GM21447 (cell line): ENCODE data around the gene HS6ST1.

Experiments
- ATAC-seq: cut with Tn5 transposase; IDR thresholded peaks from one replicate; pipeline ENCODE4 v1.9.1; 2021; ENCODE audit not compliant: unreplicated experiment

Gene HS6ST1

DNA sequence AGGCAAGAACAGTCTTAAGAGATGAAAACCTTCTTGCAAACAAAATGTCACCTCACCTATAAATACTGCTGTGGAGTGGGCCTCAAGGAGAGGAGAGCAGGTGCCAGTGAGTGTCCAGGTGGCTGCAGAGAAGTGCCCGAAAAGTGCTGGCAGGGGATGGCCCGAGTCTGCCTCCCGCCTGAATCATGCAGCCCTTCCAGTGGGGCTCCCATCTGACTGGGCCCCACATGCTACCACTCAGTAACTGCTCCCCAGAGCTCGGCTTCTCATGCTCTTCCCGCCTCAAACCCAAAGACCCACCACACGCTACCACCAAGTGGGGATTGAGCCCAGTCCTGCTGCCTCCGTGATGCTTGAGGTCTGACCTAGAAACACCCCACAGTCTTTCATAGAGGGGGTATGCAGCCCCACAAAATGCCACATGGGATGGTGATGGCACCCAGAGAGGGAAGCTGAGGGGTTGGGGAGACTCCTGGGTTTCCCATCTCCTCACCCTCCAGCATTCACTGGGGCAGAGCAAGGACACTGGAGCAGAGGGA lies 7.4 kb downstream of the HS6ST1 start:
- ATAC-seq, result no peak

DNA sequence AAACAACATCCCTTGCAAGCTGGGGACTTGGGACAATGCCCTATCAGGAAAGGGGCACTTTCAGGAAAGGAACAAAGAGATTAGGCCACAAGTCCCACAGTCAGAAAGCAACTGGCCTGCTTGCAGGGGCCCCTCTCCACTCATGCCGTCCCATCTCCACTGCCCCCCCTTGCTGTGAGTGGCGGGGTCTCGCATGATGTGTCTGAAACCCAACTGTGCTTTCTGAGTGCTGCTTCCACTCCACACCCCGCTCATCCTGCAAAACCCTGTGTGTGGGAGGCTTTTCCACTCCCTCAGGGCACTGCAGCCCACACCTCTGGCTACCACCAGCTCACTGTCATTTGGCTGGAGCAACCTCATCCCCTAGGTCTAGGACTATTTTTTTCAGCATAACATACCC lies 7.9 kb downstream of the HS6ST1 start:
- no peak for ATAC-seq

DNA sequence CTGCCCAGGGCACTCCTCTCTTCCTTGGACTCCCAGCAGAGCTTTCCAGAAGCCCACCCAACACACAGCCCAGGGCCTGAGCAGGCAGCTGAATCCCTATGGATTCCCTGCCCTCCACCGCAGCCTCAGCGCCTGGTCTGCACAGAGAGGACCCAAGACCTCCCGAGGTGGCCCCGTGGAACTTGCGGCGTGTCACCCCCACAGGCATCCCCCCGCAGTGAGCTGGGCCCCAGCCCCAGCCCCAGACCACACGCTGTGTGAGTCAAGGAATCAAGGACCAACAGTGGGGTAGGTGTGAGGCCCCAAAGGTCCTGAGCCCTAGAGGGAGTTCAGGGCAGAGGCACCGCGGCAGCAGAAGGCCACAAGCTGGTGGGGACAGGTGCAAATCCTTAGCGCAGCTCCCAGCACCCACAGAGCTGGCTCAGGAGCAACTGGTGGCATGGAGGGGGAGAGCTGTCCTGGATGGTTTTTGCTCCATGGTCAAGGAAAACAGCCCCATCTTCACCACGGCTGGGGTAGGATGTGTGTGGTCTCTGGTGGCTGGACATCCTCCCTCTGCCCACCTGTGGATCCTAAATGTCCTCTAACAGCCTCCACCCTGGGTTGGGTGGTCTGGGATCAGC lies 8.5 kb downstream of the HS6ST1 start:
- no peak for ATAC-seq

DNA sequence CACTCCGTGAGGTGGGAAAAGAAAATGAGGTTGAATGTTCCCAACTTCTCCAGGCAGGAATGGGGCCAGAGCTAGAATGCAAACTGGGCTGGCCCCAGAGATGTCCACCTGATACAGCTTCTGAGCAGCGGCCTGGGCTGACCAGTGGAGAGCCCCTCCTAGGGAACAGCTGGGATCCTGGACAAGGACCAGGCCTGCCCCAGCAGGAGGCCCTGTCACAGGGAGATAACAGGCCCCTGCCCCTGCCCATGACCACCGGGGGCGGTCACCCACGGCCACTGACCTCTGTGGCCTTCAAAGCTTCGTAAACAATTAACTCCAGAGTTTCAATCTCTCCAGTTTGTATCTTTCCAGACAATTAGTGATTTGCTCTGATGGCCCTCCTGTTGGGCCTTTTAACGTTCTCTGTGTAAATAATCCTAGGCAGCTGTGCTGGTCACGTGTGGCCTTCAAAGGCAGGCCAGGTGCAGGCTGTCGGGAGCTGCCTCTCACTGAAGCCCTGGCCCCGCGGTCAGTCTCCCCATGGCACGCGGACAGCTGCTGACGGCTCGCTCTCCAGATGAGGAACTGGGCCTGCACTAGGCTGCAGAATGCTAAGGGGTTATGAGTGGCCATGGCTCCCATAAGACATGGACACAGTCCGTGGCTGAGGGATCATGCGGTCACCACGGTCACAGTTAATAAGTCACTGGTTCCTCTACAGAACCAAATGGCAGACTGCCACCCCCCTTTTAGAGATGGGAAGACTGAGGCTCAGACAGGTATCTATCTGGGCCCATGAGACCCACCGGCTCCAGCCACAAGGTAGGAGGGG lies 9.2 kb downstream of the HS6ST1 start:
- no peak for ATAC-seq

DNA sequence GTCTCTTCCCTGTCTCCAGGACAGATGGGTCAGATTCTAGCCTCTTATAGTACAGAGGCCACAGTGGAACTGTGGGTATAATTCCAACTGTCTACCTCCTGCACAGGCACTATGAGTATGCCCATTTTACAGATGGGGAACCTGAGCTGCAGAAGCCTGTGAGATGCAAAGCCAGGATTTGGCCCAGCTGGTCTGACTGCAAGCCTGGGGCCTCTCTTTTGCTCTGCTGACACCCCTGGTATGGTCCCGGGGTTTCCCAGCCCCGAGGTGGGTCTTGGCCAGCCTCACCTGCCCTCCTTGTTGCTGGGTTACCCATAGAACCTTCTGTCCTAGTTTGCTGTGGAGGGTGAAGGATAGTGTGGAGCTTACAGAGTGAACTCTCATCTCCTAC lies 9.8 kb downstream of the HS6ST1 start:
- no peak for ATAC-seq

DNA sequence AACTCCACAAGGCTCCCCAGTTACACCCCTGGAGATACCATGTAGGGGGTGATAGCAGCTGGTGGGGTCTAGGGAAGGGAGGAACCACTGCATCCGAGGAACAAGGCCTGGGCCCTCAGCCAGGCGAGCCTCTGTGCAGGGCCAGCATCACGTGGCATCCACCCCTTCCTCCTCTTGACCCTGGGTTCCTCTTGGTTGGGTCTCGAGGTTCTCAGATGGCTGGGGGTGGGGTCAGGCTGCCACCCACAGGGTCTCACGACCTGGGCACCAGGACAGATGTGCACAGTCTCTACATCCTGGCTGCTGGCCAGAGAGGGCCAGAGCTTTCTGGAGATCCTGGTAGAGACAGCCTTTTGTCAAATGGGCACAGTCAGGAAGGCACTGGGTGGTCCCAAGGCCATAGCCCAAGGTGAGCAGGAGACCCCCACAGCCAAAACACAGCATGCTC lies 10.4 kb downstream of the HS6ST1 start:
- no peak for ATAC-seq

DNA sequence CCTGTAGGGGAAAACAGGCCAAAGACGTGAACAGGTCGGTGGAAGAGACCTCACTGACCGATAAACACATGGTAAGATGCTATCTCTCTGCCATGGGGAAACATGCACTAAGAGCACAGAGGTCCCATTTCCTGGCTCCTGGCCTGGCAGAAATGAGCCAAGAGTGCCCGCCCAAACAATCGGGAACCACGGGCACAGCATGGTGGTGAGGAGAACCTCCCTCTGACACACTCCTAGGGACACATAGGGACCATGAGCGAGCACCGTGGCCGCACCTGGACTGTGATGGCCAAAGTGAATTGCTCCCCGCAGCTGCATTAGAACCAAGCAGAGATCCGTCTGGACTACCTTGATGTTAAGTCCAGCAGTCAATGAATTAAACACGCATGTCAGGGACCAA lies 11.1 kb downstream of the HS6ST1 start:
- ATAC-seq, result no peak

DNA sequence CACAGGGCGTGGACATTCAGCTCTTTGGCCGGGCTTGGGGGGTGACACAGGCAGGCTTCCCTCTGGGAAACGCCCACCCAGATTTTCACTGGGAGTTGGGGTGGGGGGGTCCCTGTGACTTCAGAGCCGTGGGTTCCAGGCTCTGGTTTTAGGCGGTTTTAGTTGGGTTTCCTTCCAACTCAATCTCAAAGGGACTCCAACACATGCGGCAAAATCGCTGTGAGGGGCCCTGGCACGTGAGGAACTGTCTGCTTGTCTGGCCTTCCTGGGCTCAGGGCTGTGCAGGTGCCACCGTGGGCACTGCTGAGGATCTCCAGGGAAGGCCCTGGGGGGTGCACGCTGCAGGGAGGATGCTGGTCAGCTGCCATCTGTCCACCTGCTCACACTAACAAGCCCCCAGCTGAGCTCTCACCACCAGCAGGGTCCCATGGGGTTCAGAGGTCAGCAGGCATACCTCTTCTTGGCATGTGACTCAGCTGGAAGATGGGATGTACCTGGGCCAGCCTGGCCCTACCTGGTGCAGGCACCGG lies 11.7 kb downstream of the HS6ST1 start:
- no peak for ATAC-seq

DNA sequence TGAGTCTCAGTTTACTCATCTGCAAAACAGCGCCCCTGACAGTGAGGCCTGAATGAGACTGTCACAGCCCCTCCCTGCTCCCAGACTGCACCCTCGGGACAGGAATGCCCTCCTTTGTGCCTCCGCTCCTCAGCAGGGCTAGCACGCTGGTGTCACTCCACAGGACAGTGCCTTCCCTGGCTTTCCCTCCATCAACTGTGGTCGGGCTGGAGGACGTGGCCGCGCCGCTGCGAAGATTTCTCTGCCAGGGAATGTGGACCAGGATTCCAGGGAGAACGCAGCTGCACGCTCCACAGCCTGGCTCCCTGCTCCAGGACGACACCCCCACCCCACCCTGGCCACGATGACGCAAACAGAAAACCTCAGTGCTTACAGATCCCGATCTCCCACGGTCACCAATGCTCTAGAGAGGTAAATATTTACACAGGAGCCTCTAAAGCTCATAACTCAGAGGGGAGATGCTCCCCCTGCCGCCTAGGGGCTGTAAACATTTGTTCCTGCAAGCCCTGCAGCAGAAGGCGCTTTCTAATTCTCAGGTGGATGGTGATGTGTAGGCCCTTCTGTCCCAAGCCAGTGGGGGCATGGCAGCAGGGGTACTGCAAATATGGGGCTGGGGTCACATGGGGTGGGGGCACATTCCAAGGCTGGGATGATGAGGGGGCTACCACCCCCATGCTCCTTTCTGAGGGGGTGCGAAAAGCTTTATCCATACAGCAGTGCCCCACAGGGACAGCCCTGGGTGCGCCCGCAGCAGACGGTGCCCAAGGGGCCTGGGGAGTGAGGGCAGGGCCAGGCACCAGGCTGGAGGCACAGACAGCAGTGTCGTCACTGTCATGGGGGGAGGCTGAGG lies 12.4 kb downstream of the HS6ST1 start:
- no peak for ATAC-seq

DNA sequence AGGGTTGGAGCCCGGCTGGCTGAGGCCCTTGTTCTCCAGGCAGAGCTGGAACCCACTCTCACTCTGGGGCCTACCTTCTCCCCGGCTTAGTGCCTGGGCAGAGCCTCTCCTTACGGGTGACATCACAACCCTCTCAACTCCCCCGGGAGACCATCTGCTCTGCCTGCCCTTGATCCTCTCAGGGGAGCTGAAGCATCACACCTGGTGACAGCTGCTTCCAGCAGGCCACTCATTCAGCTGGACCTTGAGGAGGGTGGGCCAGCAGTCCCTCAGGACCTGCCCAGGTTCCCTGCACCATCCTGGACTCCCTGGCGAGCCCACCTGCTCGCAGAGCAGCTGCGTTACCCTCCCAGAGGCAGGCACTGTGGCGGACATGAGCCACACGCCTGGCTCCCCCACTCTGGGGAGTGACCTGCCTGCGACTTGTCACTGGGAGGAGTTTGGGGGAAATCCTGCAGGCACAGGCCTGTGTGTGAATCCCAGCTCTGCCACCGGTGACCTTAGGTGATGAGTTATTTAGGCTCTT lies 13.1 kb downstream of the HS6ST1 start:
- peak; percentile 70 for ATAC-seq

DNA sequence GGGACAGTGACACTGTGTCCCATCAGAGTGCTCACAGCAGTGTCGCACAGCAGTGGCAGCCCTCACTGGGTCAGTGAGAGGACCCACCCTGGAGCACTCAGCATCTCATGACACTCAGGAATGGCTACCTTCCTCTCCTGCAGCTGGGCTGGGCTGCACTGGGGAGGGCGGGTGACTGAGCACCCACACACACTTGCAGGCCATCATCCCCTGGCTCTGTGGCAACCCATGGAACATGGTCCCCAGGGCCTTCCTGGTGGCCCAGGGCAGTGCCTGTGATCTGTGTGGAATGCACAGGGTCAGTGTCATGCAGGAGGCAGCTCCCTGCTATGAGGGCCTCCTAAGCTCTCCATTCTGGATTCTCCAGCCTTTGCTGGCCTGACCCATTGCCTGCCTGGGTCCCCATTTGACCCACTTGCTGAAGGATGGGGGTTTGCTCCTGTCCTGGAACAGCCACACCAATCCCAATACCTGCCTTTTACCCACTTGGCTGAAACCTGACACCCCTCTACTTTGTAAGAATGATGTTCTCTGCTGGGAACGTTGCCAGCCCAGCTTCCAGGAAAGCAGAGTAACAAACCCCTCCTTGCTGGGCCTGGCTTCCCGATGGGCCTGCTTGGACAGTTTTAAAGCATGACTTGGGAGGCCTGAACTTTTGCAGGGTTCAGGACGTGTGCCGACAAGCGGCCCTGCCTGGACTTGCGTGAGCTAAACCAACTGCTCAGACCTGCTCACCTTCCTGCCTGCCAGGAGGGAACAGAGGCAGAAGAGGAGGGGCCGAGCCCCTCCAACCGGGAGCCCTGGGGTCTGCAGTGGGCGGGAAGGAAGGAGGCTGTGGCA lies 13.7 kb downstream of the HS6ST1 start:
- no peak for ATAC-seq

DNA sequence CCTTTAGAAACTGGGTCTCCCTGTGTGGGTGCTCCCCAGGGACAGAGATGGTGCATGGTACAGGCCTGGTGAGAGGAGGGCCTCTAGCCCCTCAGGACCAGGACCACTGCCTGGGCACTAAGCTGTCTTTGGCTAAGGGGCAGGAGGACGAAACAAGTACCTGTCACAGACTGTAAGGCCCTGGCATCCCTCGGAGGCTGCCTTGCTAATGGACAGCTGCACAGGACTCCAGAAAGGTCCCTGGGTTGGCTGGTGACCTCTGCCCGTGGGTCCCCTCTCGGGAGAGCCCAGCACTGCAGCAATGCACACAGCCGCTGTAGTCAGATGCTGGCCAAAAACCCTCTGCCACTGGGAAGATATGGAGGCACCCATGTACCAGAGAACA lies 14.3 kb downstream of the HS6ST1 start:
- ATAC-seq, result no peak

DNA sequence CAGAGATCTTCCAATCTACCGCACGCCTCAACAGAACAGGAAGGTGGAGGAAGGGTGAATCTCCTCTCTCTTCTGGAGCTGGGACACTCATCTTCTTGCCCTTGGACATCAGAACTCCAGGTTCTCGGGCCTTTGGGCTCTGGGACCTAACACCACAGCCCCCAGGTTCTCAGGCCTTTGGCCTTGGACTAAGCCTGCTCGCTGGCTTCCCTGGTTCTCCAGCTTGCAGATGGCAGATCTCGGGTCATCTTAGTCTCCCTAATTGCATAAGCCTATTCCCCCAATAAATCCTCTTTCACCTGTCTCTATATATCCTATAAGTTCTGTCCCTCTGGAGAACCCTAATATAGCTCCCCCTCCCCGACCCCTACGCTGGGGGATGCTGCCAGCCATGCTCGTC lies 14.8 kb downstream of the HS6ST1 start:
- ATAC-seq, result no peak

DNA sequence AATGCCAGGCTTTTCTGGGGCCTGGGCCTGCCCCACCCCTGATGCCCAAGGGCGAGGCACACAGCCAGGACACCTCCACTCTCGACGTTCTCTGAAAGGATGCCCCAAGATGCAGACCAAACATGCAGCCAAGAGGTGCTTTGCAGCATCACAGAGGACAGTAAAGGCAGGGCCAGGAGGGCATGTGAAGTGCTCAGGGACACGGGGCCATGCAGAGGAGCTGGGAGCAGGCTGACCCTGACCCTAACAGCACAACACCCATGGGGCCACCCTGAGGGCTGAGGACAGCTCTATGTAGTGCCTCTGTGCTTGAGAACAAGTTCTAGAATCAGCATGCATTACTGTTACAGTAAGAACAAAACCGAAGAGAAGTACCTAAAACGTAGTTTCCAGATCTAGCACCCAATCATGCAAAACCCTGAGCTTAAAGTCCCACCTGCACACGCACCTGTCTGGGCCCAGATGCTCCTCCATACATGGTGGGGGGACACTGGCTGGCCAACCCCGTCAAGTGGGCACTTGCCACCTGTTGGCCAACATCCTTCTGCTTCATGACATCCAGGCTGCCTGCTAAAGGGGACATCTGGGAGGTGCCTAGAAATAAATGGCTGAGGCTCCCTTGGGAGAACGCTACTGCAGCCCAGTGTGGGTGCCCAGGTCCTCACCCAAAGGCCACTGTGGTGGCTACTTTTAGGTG lies 15.4 kb downstream of the HS6ST1 start:
- no peak for ATAC-seq

DNA sequence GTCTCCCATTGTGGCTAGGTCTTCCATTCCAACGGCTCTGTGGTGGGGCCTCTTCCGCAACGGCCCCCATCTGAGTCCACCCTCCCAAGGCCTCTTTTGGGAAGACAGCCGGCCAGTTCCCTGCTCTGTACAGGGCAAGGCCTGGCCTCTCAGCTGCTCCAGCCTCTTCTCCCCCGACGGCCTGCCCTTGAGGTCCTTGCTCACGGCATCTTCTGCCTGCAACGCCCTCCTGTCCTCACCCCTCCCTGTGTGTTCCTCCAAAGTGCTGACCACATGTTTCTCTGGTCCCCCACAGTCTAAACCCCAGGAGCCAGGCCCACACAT lies 16.0 kb downstream of the HS6ST1 start:
- ATAC-seq, result no peak

DNA sequence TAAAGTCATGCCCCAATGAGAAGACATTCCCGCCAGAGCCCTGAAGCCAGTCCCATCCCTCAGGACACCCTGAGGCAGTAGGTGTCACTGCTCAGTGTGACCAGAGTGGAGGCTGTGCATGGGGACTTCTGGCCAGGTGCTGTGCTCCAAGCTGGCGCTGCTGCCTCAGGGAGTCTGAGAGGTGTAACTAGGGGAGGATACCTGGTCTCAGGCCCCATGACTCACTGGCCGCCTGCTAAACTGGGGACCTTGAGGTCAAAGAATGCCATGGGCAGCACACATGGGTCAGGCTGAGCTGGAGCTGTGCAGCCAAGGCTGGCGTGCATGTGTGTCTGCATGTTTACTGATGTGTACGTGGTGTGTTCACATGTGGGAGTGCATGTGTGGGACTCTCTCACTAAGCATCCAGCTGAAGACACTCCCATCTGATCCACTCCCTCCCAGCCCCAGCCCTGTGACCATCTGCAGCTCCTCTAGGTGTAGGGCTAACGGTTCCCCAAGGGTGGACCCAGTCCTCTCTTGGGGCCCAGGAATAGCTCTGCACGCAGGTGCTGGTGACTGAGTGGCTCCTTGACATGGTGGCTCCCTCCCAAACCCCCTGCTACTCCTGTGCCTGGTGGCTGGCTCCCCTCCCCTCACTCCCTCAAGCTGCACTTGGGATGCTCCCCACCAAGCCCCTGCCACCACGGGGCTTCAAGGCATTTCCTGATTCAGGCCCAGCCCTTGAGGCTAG lies 16.5 kb downstream of the HS6ST1 start:
- ATAC-seq, result no peak

DNA sequence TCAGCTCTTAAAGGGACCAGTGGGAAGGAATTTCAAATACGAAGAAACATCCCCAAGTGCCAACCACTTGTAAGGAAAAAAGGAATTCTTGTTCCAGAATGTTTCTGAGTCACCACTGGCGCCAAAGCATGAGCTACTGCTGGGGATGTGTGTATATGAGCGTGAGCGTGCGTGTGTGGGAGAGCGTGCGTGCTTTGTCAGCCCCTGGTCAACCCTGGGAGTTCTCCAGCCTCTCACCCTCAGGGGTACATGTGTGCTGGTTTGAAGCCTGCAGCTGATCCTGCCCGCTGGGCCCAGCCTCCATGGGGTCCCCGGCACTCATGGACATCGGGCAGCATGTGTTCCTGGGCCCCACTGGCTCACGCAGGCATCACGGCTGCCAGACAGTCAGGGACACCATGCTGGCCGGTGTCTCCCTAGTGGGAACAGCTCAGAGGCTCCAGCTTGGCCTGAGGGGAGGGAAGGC lies 17.1 kb downstream of the HS6ST1 start:
- ATAC-seq, result no peak

DNA sequence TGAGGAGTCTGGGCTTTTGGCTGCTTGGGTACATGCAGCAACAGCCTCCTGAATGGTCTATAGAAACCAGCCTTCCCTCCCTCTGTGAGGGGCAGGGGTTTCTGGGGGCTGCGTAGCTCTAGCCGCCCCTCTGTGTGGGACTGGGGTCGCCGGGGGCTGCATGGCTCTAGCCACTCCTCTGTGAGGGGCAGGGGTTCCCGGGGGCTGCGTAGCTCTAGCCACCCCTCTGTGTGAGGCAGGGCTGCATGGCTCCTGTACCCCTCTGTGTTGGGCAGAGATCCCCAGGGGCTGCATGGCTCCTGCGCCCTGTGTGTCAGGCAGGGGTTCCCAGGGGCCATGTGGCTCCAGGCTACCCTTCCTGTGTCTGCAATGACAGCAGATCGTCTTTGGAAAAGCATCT lies 17.6 kb downstream of the HS6ST1 start:
- ATAC-seq, result no peak
